Panc1 (cell line): ENCODE data around the gene MRPL54. TPM values are rescaled to one million over a fixed set of nuclear protein-coding genes. Genes with fewer than 3 reads are reported as not detected.
"Not testable (repeated sequence)": the region's sequence is repeated elsewhere in the genome, so short reads cannot be mapped to it uniquely, and the experiment has no call there.

Experiments used
- ATAC-seq: fragments of 200-7000 bp; cut with Tn5 transposase; 2 replicates; pipeline ENCODE4 v1.9.1; 2020; ENCODE audit warnings: mild to moderate bottlenecking, moderate library complexity
- BruUV-seq: library from RNA; stranded (reverse); fragments of 400-500 nt; replicated peaks from 2 replicates; lab custom pipeline; 2021; lab: Mats Ljungman, UMichigan
- CTCF ChIA-PET: fragments of 300-600 bp; sonication (Branson Sonifier 250); formaldehyde crosslinking; loops from one replicate; lab custom pipeline; 2022; ENCODE audit warnings: antibody characterized with exemption; lab: Charles Lee
- POLR2A ChIA-PET: fragments of 300-600 bp; sonication (Branson Sonifier 250); formaldehyde crosslinking; loops from one replicate; lab custom pipeline; 2022; ENCODE audit warnings: antibody characterized with exemption; lab: Charles Lee
- DNase-seq: peaks from one replicate; pipeline ENCODE4 v3.0.0-alpha.2; 2010; ENCODE audit warnings: low read depth, low spot score
- H3K27ac ChIP-seq: 2 replicates; pipeline ENCODE4 v1.5.1; 2011; ENCODE audit warnings: mild to moderate bottlenecking, low read length, inconsistent platforms
- H3K27me3 ChIP-seq: fragments of 200-500 bp; sonication (Bioruptor generic); 2 replicates; pipeline ENCODE4 v1.6.0; 2014; ENCODE audit warnings: low read length, inconsistent platforms; ENCODE audit not compliant: control insufficient read depth, insufficient read depth
- H3K36me3 ChIP-seq: fragments of 200-500 bp; sonication (Bioruptor generic); 2 replicates; pipeline ENCODE4 v1.5.1; 2014; ENCODE audit warnings: inconsistent platforms, mild to moderate bottlenecking, low read length, moderate library complexity; ENCODE audit not compliant: control insufficient read depth, insufficient read depth
- H3K4me1 ChIP-seq: 2 replicates; pipeline ENCODE4 v1.5.1; 2011; ENCODE audit warnings: inconsistent platforms, mild to moderate bottlenecking, low read length, moderate library complexity; ENCODE audit not compliant: control insufficient read depth, insufficient read depth
- H3K4me3 ChIP-seq, 2 experiments: 2 replicates each; pipeline ENCODE4 v1.5.1; 2011 to 2012; ENCODE audit warnings: low read depth in 2 of 2, low read length in 2 of 2, mild to moderate bottlenecking in 2 of 2, inconsistent platforms in 1 of 2, moderate library complexity in 1 of 2
- H3K9me3 ChIP-seq: fragments of 200-500 bp; sonication (Bioruptor generic); 2 replicates; pipeline ENCODE4 v1.5.1; 2014; ENCODE audit warnings: low read depth, mild to moderate bottlenecking, inconsistent platforms, low read length, moderate library complexity; ENCODE audit not compliant: control insufficient read depth, insufficient read depth
- CTCF ChIP-seq: fragments of 450-650 bp; IDR thresholded peaks from 2 replicates; pipeline ENCODE4 v1.5.1; 2017; ENCODE audit warnings: mild to moderate bottlenecking
- POLR2AphosphoS5 ChIP-seq: IDR thresholded peaks from 2 replicates; pipeline ENCODE4 v1.6.1; 2012; ENCODE audit warnings: mild to moderate bottlenecking, low read depth, low read length, moderate library complexity
- REST ChIP-seq, 2 experiments: IDR thresholded peaks; 2 replicates each; pipeline ENCODE4 v1.6.1; 2011 to 2012; ENCODE audit warnings: low read depth in 2 of 2, control low read depth in 1 of 2, low read length in 1 of 2, mild to moderate bottlenecking in 1 of 2, moderate library complexity in 1 of 2; ENCODE audit not compliant: insufficient read depth in 1 of 2
- SIN3A ChIP-seq: IDR thresholded peaks from 2 replicates; pipeline ENCODE4 v1.6.1; 2012; ENCODE audit warnings: low read depth, mild to moderate bottlenecking, low read length, moderate library complexity, borderline replicate concordance; ENCODE audit not compliant: insufficient read depth
- TCF7L2 ChIP-seq: IDR thresholded peaks from 2 replicates; pipeline ENCODE4 v1.6.1; 2011; ENCODE audit warnings: mild to moderate bottlenecking, low read depth, low read length, inconsistent platforms
- in situ Hi-C: cut with HindIII; loops from 2 replicates; pipeline ENCODE4 v1.10.0; 2016; ENCODE audit warnings: low sequenced_read_pairs, low pct_unique_long_range_greater_than_20kb
- intact Hi-C: fragments of 100-400 bp; cut with micrococcal nuclease; formaldehyde crosslinking; loops from one replicate; pipeline ENCODE4 v1.10.0; 2022; ENCODE audit not compliant: unreplicated experiment
- total RNA-seq: library from RNA; stranded (reverse); gene quantifications from one replicate; pipeline ENCODE4 v1.2.1, GENCODE V29; 2021; ENCODE audit not compliant: unreplicated experiment

The MRPL54 gene
- total RNA-seq, 1 experiment from 2014 or later = 42.8 TPM

- BruUV-seq, ATAC-seq, CTCF ChIA-PET, H3K9me3 ChIP-seq, H3K27ac ChIP-seq, H3K36me3 ChIP-seq, POLR2A ChIA-PET, H3K4me1 ChIP-seq, H3K4me3 ChIP-seq, DNase-seq, intact Hi-C loops, in situ Hi-C loops, H3K27me3 ChIP-seq: not testable (repeated sequence)
Measured at GRCh38 chr19:3758297-3758696, 4.2 kb upstream of the MRPL54 start.

- ChIA-PET CTCF (no interaction called here), POLR2A (no interaction called here)
- Histone ChIP-seq H3K4me3 (no peak overlapping the region), H3K4me1 (peaks cover 9% of the 10 kb centered on the region), H3K9me3 (no peaks in the 10 kb centered on the region), H3K27me3 (no peaks in the 10 kb centered on the region), H3K27ac (no peak overlapping the region), H3K36me3 (peaks cover 4% of the 10 kb centered on the region; the same call in 1 of the 2 replicates)
- no TSS peak for BruUV-seq
- DNase-seq = no peak
- ATAC-seq = no peak
- in situ Hi-C loops (no loop called here), intact Hi-C loops (no loop called here)
- TF ChIP-seq REST (IDR thresholded peaks at IDR 0.05; ENCODE audit: insufficient read depth in 1 of 2, low read depth in 2 of 2, low read length in 1 of 2) (no peak), CTCF (no peak), POLR2AphosphoS5 (no peak), TCF7L2 (no peak), SIN3A (no peak)
Measured at GRCh38 chr19:3759482-3760254, 2.8 kb upstream of the MRPL54 start.

GRCh38 chr19:3760871-3761361 is 1.6 kb upstream of the MRPL54 start:
- ATAC-seq = no peak
- POLR2A ChIA-PET = no interaction called here
- H3K27ac ChIP-seq = peak overlapping the region; percentile 93
- DNase-seq = no peak
- H3K4me1 ChIP-seq = peaks cover 9% of the 10 kb centered on the region
- peaks cover 4% of the 10 kb centered on the region; the same call in 1 of the 2 replicates for H3K36me3 ChIP-seq
- BruUV-seq = TSS peak; percentile 93
- CTCF ChIA-PET = no interaction called here
- no peaks in the 10 kb centered on the region for H3K9me3 ChIP-seq
- no peaks in the 10 kb centered on the region for H3K27me3 ChIP-seq
- TF ChIP-seq REST (IDR thresholded peaks at IDR 0.05; ENCODE audit: insufficient read depth in 1 of 2, low read depth in 2 of 2, low read length in 1 of 2) = no peak
- no peak for TF ChIP-seq TCF7L2
- intact Hi-C loops (no loop called here), in situ Hi-C loops (no loop called here)
- peak overlapping the region; percentile 97 to 98 for H3K4me3 ChIP-seq
